ENCODE results near the gene EDNRA. TPM values are rescaled to one million over a fixed set of nuclear protein-coding genes. Genes with fewer than 3 reads are reported as not detected.
A peak's percentile ranks its signal among the peaks of the same experiment; 100 is the strongest.

The EDNRA gene
- total RNA-seq, 1 experiment from 2014 or later: not detected

DNA sequence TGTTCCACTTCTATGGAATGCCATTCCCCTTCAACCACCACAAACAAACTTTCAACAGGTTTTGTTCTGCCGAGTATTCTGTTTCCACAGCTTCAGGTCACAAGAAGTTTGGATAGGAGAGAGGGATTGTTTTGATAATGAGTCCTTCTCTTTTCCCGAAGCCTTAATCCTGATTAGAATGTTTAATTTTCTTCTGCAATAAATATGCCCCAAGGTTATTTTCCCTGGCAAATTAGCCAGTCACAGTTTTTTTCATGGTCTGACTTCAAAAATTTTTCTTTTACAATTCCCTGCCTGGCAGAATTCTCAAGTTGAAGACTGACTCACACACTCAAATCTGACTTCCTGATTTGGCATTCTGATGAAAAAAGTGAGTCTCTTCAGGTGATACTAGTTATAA is 33.1 kb upstream of the EDNRA start:
- Histone ChIP-seq H2AFZ (no peak overlapping the region; the same call in 1 of the 2 replicates), H3K4me1 (replicated peaks; ENCODE audit: insufficient read depth) (no peaks in the 10 kb centered on the region), H3K9me3 (ENCODE audit: insufficient read depth, low read depth) (no peaks in the 10 kb centered on the region), H3K4me3 (no peak overlapping the region), H3K79me2 (ENCODE audit: low read depth) (no peaks in the 10 kb centered on the region), H3K4me2 (no peak overlapping the region), H3K36me3 (ENCODE audit: low read depth) (no peaks in the 10 kb centered on the region), H3F3A (ENCODE audit: insufficient read depth, low read depth) (no peaks in the 10 kb centered on the region), H4K20me1 (ENCODE audit: insufficient read depth) (no peaks in the 10 kb centered on the region), H3K27me3 (ENCODE audit: insufficient read depth, low read depth) (no peaks in the 10 kb centered on the region), H3K9me2 (ENCODE audit: insufficient read depth) (no peaks in the 10 kb centered on the region), H3K27ac (0 out of 2 replicates have a peak overlapping the region, but pooled peaks have one; percentile 3)
- intact Hi-C loops (cut with micrococcal nuclease; ENCODE audit: unreplicated experiment): no loop called here
- TF ChIP-seq, protein P1, sequence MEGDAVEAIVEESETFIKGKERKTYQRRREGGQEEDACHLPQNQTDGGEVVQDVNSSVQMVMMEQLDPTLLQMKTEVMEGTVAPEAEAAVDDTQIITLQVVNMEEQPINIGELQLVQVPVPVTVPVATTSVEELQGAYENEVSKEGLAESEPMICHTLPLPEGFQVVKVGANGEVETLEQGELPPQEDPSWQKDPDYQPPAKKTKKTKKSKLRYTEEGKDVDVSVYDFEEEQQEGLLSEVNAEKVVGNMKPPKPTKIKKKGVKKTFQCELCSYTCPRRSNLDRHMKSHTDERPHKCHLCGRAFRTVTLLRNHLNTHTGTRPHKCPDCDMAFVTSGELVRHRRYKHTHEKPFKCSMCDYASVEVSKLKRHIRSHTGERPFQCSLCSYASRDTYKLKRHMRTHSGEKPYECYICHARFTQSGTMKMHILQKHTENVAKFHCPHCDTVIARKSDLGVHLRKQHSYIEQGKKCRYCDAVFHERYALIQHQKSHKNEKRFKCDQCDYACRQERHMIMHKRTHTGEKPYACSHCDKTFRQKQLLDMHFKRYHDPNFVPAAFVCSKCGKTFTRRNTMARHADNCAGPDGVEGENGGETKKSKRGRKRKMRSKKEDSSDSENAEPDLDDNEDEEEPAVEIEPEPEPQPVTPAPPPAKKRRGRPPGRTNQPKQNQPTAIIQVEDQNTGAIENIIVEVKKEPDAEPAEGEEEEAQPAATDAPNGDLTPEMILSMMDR (conservative IDR thresholded peaks at IDR 0.05): no peak
- TF ChIP-seq EZH2 (IDR thresholded peaks at IDR 0.05; ENCODE audit: low read depth): no peak
- DNase-seq: no peak
- ChIA-PET CTCF (no interaction called here), POLR2A (ENCODE audit: unreplicated experiment) (no interaction called here)
- BruUV-seq (replicated peaks): no TSS peak

DNA sequence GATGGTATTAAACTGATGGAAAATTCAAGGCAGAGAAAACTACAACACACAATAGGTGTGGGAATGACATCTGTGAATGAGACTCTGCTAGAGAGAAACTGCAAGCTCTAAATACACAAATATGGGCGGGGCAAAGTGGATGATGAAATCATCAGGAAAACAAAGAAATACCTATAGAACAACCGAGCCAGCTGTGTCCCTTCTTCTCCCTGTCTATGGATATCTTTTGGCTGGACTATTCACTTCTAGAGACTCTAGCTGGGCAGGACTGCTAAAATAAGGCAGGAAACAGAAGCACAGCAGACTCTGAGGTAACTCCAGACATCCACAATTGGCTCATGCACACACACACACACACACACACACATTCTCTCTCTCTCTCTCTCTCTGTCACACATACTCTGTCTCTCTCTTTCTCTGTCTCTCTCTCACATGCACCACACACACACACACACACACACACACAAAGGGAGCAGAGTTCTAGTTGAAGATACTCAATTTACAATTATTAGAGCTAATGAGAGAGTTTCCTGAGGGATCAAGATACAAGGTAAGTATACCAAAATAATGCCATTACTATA is 27.2 kb upstream of the EDNRA start:
- Histone ChIP-seq H3F3A (ENCODE audit: insufficient read depth, low read depth) (no peaks in the 10 kb centered on the region), H3K79me2 (ENCODE audit: low read depth) (no peaks in the 10 kb centered on the region), H3K27ac (no peak overlapping the region), H2AFZ (no peak overlapping the region; the same call in 1 of the 2 replicates), H3K9me3 (ENCODE audit: insufficient read depth, low read depth) (no peaks in the 10 kb centered on the region), H3K4me2 (no peak overlapping the region), H4K20me1 (ENCODE audit: insufficient read depth) (no peaks in the 10 kb centered on the region), H3K36me3 (ENCODE audit: low read depth) (no peaks in the 10 kb centered on the region), H3K4me3 (no peak overlapping the region), H3K27me3 (ENCODE audit: insufficient read depth, low read depth) (no peaks in the 10 kb centered on the region), H3K9me2 (ENCODE audit: insufficient read depth) (no peaks in the 10 kb centered on the region), H3K4me1 (replicated peaks; ENCODE audit: insufficient read depth) (no peaks in the 10 kb centered on the region)
- ChIA-PET POLR2A (ENCODE audit: unreplicated experiment) (no interaction called here), CTCF (no interaction called here)
- TF ChIP-seq EZH2 (IDR thresholded peaks at IDR 0.05; ENCODE audit: low read depth): no peak
- TF ChIP-seq, protein P1 (conservative IDR thresholded peaks at IDR 0.05): no peak
- BruUV-seq (replicated peaks): no TSS peak
- no peak for DNase-seq
- intact Hi-C loops (cut with micrococcal nuclease; ENCODE audit: unreplicated experiment): no loop called here

DNA sequence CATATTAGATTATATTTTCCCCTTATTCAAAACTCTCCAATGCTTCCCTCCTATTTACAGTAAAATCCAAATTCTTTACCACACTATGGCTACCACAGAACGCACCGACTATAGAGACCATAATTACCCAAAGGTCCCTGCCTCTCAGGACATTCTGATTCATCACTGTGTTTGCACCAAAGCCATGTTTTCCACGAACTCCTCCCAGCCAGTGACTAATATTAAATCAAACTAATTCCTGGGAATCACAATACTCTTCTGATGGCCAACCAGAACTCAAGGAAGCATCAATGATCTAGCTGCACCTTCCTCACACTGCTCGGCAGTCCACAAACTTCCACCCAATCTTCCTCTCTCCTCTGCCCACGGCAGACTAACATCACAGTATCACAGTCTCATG is 24.2 kb upstream of the EDNRA start:
- Histone ChIP-seq H3K4me3 (no peak overlapping the region), H3K36me3 (ENCODE audit: low read depth) (no peaks in the 10 kb centered on the region), H4K20me1 (ENCODE audit: insufficient read depth) (no peaks in the 10 kb centered on the region), H3F3A (ENCODE audit: insufficient read depth, low read depth) (no peaks in the 10 kb centered on the region), H3K4me2 (no peak overlapping the region), H3K79me2 (ENCODE audit: low read depth) (no peaks in the 10 kb centered on the region), H3K9me3 (ENCODE audit: insufficient read depth, low read depth) (no peaks in the 10 kb centered on the region), H2AFZ (no peak overlapping the region), H3K27ac (no peak overlapping the region), H3K4me1 (replicated peaks; ENCODE audit: insufficient read depth) (no peaks in the 10 kb centered on the region), H3K27me3 (ENCODE audit: insufficient read depth, low read depth) (no peaks in the 10 kb centered on the region), H3K9me2 (ENCODE audit: insufficient read depth) (no peaks in the 10 kb centered on the region)
- no peak for TF ChIP-seq EZH2 (IDR thresholded peaks at IDR 0.05; ENCODE audit: low read depth)
- TF ChIP-seq, protein P1 (conservative IDR thresholded peaks at IDR 0.05): no peak
- BruUV-seq (replicated peaks): no TSS peak
- POLR2A ChIA-PET (ENCODE audit: unreplicated experiment): no interaction called here
- CTCF ChIA-PET: interaction anchor here (0.7 kb wide), 1 partner anchor 161 kb away, joined by 8 read pairs; the partner anchor contains the start of gene TMEM184C
- intact Hi-C loops (cut with micrococcal nuclease; ENCODE audit: unreplicated experiment): no loop called here
- DNase-seq: no peak
